OCI-LY3 (cell line): ENCODE data around the gene IHH.

Experiments
- EZH2phosphoT487 ChIP-seq: fragments of 200-600 bp; shearing (Covaris generic); IDR thresholded peaks from 2 replicates; pipeline ENCODE4 v1.6.1; 2018; ENCODE audit warnings: antibody characterized with exemption, mixed run types, low read depth
- TF ChIP-seq, protein P1 (sequence below): fragments of 200-600, 300-600 bp; sonication (generic); IDR thresholded peaks from 2 replicates; pipeline ENCODE4 v1.5.1; 2014; ENCODE audit warnings: antibody characterized with exemption, low read length, low read depth

DNA sequence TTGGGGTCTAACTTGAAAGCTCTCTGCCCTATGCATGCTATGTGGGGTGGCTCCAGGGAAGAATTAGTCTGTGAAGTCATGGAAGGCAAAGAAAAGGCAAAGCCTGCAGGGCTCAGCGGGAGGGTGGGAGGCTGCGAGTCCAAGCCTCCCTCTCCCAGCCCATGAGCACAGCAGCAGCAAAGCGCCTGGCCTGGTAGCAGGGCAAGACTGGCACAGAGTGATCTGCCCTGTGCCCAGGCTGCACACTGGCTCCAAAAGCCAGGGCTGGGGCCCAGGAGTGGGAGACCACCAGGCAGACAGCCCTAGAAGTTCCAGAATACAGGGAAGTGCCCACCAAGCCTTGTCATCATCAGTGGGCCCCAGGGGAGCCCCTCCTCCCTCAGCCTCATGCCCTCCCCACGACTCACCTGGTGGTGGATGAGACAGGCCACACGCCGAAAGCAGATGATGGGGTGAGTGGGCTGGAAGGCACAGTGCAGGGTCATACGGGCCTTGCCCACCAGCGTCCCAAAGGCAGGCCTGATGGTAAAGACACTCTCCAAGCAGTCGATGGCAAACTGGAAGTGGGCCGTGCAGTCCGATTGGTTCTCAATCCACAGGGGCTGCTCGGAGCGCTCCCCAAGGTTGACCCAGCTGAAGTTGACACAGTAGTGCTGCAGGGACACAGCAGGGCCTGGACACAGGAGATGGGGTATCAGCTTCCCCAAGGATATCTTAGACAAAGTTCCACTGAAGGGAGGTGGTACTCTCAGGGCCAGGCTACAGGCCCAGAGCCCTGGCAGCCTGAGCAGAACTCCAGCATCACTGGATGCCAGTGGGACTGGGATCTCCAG, 31.5 kb downstream of the IHH start:
- TF ChIP-seq, protein P1, sequence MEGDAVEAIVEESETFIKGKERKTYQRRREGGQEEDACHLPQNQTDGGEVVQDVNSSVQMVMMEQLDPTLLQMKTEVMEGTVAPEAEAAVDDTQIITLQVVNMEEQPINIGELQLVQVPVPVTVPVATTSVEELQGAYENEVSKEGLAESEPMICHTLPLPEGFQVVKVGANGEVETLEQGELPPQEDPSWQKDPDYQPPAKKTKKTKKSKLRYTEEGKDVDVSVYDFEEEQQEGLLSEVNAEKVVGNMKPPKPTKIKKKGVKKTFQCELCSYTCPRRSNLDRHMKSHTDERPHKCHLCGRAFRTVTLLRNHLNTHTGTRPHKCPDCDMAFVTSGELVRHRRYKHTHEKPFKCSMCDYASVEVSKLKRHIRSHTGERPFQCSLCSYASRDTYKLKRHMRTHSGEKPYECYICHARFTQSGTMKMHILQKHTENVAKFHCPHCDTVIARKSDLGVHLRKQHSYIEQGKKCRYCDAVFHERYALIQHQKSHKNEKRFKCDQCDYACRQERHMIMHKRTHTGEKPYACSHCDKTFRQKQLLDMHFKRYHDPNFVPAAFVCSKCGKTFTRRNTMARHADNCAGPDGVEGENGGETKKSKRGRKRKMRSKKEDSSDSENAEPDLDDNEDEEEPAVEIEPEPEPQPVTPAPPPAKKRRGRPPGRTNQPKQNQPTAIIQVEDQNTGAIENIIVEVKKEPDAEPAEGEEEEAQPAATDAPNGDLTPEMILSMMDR = no peak
- TF ChIP-seq EZH2phosphoT487 = no peak
